GM19452 (cell line): ENCODE measurements around the gene SCYGR4.
"Not testable (repeated sequence)": the region's sequence is repeated elsewhere in the genome, so short reads cannot be mapped to it uniquely, and the experiment has no call there.

Source experiments
- ATAC-seq: cut with Tn5 transposase; IDR thresholded peaks from one replicate; pipeline ENCODE4 v1.9.1; 2021; ENCODE audit not compliant: unreplicated experiment

Gene SCYGR4

GRCh38 chr2:227665189-227665940 is 48.1 kb downstream of the SCYGR4 start:
- no peak for ATAC-seq

GRCh38 chr2:227666631-227667170 is 49.4 kb downstream of the SCYGR4 start, which contains the start of gene SCYGR5:
Gene SCYGR5, plus strand, starts transcription at chr2:227666804. Its CDS starts 0 bp downstream, at chr2:227666804.
- not testable (repeated sequence) for ATAC-seq
